Esophagus muscularis mucosa (tissue), 3 donors: ENCODE results near the gene WRNIP1.

Experiments used
- POLR2AphosphoS5 ChIP-seq, 2 donors: sonication (generic); formaldehyde crosslinking; IDR thresholded peaks; one replicate each; pipeline ENCODE4 v1.6.1; 2017; ENCODE audit warnings: antibody characterized with exemption in 2 of 2
- TF ChIP-seq, protein P1 (sequence below), 3 experiments: fragments of 200-600 bp in 2 of 3; fragments of 450-650 bp in 1 of 3; sonication (generic) in 2 of 3; IDR thresholded peaks; one replicate each; pipeline ENCODE4 v1.5.1; 2017 to 2019; ENCODE audit warnings: antibody characterized with exemption in 3 of 3, mild to moderate bottlenecking in 2 of 3, moderate library complexity in 1 of 3

DNA sequence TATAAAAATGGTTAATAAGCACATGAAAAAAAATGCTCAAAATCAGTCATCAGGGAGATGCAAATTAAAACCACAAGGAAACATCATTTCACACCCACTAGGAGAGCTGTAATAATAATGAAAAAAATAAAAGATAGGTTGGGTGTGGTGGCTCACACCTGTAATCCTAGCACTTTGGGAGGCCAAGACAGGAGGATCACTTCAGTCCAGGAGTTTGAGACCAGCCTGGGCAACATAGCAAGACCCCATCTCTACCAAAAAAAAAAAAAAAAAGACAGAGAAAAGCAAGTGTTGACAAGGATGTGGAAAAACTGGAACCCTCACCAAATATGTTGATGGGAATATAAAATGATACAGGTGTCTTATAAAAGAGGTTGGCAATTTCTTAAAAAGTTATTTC is 11.4 kb upstream of the WRNIP1 start:
- TF ChIP-seq, protein P1, sequence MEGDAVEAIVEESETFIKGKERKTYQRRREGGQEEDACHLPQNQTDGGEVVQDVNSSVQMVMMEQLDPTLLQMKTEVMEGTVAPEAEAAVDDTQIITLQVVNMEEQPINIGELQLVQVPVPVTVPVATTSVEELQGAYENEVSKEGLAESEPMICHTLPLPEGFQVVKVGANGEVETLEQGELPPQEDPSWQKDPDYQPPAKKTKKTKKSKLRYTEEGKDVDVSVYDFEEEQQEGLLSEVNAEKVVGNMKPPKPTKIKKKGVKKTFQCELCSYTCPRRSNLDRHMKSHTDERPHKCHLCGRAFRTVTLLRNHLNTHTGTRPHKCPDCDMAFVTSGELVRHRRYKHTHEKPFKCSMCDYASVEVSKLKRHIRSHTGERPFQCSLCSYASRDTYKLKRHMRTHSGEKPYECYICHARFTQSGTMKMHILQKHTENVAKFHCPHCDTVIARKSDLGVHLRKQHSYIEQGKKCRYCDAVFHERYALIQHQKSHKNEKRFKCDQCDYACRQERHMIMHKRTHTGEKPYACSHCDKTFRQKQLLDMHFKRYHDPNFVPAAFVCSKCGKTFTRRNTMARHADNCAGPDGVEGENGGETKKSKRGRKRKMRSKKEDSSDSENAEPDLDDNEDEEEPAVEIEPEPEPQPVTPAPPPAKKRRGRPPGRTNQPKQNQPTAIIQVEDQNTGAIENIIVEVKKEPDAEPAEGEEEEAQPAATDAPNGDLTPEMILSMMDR (IDR thresholded peaks at IDR 0.05), result no peak
- TF ChIP-seq POLR2AphosphoS5 (IDR thresholded peaks at IDR 0.05), result no peak
